ENCODE data around the gene FERD3L.
"Not testable (repeated sequence)": the region's sequence is repeated elsewhere in the genome, so short reads cannot be mapped to it uniquely, and the experiment has no call there.

FERD3L gene, protein sequence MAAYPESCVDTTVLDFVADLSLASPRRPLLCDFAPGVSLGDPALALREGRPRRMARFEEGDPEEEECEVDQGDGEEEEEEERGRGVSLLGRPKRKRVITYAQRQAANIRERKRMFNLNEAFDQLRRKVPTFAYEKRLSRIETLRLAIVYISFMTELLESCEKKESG

GRCh38 chr7:19144661-19145433 lies at the start of gene FERD3L:
Gene FERD3L, minus strand, starts transcription at chr7:19145421. Its CDS starts 59 bp downstream, at chr7:19145362.
- no peak for FAIRE-seq

DNA sequence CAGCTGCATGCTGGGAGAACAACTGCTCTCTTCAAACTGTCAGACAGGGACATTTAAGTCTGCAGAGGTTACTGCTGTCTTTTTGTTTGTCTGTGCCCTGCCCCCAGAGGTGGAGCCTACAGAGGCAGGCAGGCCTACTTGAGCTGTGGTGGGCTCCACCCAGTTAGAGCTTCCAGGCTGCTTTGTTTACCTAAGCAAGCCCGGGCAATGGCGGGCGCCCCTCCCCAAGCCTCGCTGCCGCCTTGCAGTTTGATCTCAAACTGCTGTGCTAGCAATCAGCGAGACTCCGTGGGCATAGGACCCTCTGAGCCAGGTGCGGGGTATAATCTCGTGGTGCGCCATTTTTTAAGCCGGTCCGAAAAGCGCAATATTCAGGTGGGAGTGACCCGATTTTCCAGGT lies 49.2 kb upstream of the FERD3L start:
- FAIRE-seq: not testable (repeated sequence)

- no peak for FAIRE-seq
These were observed 36.4 kb upstream of the FERD3L start for GRCh38 chr7:19181634-19182033.

DNA sequence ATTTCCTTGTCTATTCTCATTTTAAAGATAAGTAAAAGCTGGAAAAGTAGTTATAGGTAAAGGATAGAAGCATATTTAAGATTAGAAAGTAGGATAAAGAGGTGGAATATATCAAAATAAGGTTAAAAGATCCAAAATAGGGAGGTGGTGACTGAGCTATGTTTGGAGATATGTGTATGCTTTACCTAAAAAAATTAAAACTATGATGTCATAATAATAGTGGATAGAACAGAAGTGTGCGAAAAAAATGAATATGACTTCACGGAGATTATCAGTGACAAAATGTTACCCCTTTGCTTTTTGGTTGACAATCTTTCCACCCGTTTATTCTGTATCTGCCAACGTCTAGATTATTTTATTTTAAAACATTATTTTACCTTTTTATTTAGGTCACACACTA lies 33.4 kb upstream of the FERD3L start:
- no peak for FAIRE-seq

DNA sequence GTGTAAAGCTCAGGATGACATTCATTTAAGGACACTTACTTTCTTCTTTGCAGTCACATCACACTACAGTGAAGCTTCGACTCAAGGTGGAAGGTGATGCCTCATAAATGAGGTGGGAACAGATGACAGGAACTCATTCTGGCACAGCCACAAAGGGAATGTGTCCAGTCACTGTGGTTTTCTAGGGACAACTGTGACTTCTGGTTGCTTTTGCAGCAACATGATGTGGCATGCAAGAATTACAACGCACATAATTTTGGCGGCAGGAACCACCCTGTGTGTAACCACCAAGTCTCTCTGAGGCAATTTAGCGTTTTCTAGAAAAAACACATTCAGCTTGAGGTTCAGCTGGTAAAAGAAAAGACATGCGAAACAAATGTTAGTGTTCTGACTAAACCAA lies 32.0 kb upstream of the FERD3L start:
- no peak for FAIRE-seq

DNA sequence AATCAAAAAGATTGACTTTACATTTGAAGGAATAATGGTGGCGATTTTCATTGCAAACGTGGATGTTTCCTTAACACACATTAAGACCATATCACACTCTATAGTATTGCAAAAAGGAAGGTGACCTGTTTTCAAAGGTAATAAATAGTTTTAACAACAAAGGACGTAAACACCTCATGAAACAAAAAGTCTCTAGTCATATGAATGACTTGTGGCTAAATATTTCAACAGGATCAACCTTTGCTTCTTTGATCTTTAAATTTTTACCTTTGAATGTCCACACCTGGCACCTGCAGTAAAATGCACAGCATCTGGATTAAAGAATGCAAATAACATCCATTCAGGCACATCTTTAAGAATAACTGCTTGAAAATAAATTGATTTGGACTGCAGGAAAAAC lies 30.0 kb upstream of the FERD3L start:
- FAIRE-seq: no peak

GRCh38 chr7:19161671-19162070 lies 16.4 kb upstream of the FERD3L start:
- FAIRE-seq: no peak

DNA sequence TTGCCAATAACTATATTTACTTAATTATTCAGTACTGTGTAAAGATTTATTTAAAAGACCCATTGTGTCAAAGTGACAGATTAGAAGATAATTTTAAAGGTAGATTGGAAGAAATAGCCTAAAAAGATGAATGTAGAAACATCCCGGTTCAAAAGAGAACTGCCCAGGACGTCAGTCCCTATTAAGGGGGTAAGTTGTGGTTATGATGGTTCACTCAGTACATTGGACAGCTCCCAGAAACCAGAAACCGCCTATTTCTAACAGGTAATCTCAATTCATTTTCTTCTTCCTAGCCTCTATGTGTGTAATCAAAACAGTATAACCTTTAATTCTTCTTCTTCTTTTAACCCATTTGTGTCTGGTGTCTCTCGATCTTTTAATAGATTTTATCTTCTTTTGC lies 1.5 kb upstream of the FERD3L start:
- FAIRE-seq: no peak

GRCh38 chr7:19145434-19146115 lies 354 bp upstream of the FERD3L start:
- no peak for FAIRE-seq

GRCh38 chr7:19143881-19144574 lies 1.2 kb downstream of the FERD3L start:
- no peak for FAIRE-seq

- FAIRE-seq: no peak
These were observed 5.4 kb downstream of the FERD3L start for GRCh38 chr7:19139706-19140327.

GRCh38 chr7:19133886-19134285 lies 11.3 kb downstream of the FERD3L start:
- FAIRE-seq: no peak

DNA sequence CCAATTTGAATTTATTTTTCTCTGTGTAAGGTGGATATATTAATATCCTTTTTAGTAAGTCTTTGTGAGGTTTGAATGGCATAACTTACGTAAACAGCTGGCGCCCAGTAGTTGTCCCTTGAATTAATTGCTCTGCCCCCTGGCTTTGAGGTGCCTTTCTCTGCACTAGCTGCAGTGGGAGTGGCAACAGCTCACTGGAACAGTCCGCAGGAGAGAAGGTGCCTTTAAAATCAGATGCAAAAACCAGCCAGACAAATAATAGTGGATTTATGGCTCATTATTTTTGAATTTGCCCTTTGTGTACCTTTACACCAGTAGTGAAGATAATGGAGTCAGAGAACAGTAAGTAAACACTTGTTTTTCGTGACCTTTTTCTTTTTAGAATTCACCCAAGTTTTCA lies 11.8 kb downstream of the FERD3L start:
- FAIRE-seq: no peak

DNA sequence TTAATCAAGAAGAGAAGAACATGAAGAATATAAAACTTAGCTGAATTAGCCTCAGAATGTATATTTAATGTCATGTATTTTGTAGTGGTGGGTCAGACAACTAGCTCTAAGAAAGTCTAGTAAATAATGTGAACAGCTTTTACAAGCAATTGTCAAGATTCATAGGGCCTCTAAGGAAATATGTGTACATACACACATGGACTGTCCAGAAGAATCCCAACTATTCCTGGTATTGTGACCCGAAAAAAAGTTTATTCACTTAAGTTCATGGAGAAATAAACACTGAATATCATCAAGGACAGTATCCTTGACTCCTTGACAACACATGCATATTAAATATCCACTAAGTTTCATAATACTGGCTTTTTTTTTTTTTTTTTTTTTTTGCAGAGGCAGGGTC lies 16.4 kb downstream of the FERD3L start:
- no peak for FAIRE-seq

DNA sequence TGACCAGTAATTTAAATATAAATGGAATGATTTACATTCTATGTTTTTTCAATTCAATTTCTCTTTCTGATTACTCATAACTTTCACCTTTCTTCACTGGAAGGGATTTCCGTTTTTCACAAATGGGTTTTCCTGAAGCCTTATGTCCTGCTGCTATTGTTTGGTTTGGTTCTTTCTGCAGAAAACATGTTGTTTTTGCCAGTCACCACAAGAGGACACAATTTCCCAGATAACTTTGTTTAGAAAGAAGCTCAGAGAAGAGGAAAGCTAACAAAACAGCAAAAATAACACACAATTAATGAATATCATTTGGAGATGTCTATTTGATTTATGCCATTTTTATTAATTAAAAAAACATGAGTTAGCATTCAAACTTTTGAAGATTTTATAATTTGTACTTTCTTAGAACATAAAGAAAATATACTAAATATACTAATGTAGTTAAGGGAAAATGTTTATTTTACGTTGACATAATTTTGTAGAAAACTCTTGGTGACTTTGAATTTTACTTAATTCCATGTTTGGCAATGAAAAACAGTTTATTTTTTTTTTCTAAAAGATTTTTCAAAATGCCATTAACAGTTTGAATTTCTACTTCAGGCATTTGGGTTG lies 23.1 kb downstream of the FERD3L start:
- FAIRE-seq: no peak

GRCh38 chr7:19119870-19120486 lies 25.2 kb downstream of the FERD3L start:
- FAIRE-seq: no peak

DNA sequence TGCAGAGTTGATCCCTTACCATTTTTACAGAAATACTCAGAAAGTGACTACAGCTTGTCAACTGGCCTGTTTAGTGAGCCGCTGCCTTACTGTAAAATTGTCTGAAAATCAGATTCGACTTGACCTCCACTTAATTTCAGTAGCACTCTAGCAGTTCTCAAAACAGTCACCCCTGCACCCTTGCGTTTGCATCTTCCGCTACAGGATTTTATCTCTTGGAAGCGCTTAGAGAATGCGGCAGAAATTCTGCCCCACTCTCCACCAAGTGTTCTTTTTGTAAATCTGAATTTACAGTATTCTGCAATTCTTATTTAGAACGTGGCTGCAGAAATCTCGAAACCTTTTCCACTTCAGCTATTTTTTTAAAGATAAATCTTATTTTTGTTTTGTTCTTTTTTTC lies 25.8 kb downstream of the FERD3L start:
- FAIRE-seq: no peak

DNA sequence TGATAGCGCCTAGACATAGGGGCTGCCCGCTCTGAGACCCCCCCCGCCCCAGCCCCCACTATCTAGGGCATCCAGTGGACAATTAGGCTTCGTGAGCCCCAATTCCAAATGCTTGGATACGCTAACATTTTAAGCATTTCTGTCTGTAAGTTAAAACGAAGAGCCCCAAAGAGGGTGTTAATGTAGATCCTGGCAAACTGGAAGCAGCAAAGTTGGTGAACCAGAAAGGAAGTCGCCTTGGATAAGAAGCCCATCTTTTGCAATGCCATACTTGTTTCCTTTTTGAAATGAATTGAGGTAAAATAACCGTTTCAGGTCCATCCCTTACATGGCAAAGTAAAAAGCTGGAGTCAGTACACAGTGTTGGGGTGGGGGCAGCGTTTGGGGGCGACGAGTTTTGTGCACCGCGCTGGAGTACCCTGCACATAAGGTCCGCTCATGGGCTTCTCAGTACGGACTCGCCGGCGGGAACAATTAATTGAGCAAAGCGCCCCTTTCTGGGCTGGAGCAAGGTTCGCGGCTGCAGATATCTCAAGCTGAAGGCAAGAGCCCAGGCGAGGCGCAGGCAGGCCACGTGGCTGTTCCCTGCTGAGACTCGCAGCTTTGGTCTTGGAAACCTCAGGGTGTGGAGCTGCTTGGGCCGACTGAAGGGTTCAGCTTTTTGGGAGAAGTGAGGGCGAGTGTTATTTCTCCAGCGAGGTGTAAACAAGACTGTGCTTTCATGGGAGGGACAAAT lies 26.4 kb downstream of the FERD3L start:
- FAIRE-seq: no peak

DNA sequence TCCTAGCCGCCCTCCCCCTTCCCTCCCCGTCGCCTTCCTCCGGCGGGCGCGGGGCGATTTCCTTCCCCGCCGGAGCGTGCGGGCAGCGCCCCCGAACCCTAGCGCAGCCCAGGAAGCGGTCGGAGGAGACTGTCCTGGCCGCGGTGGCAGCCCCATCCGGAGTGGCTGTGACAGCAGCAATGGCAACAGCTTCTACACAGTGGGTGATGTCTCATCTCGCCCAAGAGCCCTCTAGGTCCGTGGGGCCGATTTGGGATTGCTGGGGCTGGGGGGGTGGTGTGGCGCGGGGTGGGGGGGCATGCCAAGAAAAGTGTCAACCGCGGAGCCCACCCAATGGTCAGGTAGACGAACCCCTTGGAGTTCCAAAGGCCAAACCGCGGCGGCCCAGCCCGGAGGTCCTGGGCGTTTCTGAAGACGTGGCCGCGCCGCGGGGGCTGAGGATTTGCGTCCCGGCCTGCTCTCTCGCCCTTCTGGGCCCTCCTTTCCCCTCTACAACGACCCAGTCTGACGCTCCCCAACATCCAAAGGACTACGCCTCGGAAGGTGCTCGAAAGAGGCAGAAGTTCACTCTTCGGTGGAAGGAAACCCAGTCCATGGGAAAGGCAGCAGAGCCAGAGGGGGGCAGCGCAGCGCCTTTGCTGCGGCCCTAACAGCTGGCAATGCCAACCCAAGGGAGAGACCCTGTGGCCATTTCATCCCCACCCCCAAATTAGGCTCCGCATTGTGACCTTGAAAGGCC lies 27.2 kb downstream of the FERD3L start:
- no peak for FAIRE-seq

DNA sequence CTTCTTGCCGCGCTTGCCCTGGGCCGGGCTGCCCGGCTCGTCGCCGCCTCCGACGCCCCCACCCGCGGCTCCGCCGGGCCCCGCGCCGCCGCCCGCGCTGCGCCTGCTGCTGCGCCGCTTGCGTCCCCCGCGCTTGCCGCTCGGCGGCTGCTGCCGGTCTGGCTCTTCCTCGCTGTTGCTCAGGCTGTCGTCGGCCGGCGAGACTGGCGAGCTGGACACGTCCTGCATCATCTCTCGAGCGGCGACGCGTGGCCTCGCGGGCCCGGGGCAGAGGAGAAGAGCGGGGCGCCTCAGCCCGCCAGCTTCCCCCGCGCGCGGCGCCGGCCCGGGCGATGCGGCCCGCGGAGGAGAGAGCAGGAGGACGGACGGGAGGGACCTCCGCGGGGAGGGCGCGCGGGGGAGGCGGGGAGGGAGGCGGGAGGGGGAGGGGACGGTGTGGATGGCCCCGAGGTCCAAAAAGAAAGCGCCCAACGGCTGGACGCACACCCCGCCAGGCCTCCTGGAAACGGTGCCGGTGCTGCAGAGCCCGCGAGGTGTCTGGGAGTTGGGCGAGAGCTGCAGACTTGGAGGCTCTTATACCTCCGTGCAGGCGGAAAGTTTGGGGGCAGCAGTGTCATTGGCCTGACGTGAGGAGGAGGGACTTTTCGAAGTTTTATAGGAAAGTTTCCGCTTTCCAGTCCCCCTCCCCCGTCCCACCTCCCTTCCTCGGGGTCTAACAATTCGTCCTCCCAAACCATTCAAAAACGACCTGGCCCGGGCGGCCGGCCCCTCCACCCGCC lies 27.9 kb downstream of the FERD3L start, which contains the start of gene TWIST1:
Gene TWIST1, minus strand, starts transcription at position 546 of the 779 bp plus-strand sequence. Its CDS starts 315 bp downstream, at position 231.
- no peak for FAIRE-seq
